Sigmoid colon (tissue), 4 donors: ENCODE data around the gene IPCEF1.

Experiments used
- CTCF ChIP-seq, 4 experiments: fragments of 450-650 bp in 3 of 4; fragments of 200-600 bp in 1 of 4; IDR thresholded peaks; one replicate each; pipeline ENCODE4 v1.5.1; 2016 to 2019; ENCODE audit warnings: antibody characterized with exemption in 4 of 4, mild to moderate bottlenecking in 3 of 4, moderate library complexity in 2 of 4
- POLR2A ChIP-seq, 2 donors: fragments of 450-650 bp; IDR thresholded peaks; one replicate each; pipeline ENCODE4 v1.6.1; 2016; ENCODE audit warnings: antibody characterized with exemption in 2 of 2, mild to moderate bottlenecking in 2 of 2, moderate library complexity in 2 of 2
- POLR2AphosphoS5 ChIP-seq, 4 donors: sonication (generic); formaldehyde crosslinking; IDR thresholded peaks; one replicate each; pipeline ENCODE4 v1.6.1; 2017; ENCODE audit warnings: antibody characterized with exemption in 4 of 4

- TF ChIP-seq CTCF (IDR thresholded peaks at IDR 0.05) (no peak), POLR2A (IDR thresholded peaks at IDR 0.05) (no peak), POLR2AphosphoS5 (IDR thresholded peaks at IDR 0.05) (no peak)
These were observed 40.5 kb downstream of the IPCEF1 start for GRCh38 chr6:154316131-154316530.
